GM21526 (cell line): ENCODE data around the gene AP5S1.

Experiments
- ATAC-seq: cut with Tn5 transposase; IDR thresholded peaks from one replicate; pipeline ENCODE4 v1.9.1; 2021; ENCODE audit warnings: moderate library complexity; ENCODE audit not compliant: unreplicated experiment, low FRiP score

AP5S1 gene, protein sequence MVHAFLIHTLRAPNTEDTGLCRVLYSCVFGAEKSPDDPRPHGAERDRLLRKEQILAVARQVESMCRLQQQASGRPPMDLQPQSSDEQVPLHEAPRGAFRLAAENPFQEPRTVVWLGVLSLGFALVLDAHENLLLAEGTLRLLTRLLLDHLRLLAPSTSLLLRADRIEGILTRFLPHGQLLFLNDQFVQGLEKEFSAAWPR

DNA sequence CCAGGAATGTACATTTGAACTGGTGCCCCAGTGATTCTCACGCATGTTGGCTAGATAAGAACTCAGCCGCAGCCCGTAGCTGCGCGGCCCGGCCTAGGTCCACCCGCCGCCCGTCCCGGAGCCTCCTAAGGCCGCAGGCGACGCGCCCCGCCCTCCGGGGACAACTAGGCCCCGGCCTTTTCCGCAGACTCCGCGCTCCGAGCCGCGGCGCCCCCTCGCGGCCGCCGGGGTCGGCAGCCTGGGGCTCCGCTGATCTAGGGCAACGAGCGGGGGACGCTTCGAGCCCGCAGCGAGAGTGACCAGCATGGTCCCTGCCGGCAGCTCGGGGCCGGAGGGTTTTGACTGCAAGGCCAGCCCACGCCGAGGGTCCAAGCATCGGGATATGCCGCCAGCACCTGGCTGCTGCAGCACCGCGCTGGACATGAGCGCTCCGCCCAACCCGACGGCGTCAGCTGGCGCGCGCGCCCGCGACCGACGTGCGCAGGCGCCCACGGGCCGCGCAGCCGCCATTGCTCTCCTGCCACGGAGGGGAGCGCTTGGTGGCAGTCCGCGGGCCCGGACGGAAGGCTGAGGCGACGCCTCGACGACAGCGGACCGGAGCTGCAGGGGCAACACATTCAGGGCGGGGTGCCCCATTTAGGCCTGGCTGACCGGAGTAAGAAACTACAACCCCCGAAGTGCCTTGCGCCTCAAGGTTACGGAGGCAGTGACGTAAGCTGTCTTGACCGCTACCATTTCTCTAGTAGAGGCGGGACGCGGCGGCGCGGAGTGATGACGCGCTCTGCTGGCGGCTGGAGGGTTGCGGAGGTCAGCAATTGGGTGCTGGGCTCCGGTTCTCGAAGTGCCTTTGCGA is at the start of gene AP5S1:
Gene AP5S1 (plus strand): TSS at position 500 of the 853 bp plus-strand sequence. CDS start 1,571 bp downstream, outside the sequence.
- ATAC-seq, result peak; percentile 72

DNA sequence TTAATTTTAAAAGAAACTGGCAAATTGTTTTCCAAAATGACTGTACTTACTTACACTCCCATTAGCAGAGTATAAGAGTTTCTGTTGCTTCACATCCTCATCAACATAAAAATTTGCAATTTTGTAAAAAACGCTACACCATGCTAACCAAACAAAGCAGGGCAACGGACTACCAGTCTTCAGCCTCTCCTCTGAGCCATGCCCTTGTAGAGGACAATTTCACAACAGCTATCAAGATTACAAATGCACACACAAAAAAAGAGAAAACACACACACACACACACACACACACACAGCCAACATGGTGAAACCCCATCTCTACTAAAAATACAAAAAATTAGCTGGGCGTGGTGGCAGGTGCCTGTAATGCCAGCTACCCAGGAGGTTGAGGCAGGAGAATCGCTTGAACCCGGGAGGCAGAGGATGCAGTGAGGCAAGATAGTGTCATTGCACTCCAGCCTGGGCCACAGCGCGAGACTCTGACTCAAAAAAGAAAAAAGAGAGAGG is 48.7 kb upstream of the AP5S1 start:
- ATAC-seq, result no peak

DNA sequence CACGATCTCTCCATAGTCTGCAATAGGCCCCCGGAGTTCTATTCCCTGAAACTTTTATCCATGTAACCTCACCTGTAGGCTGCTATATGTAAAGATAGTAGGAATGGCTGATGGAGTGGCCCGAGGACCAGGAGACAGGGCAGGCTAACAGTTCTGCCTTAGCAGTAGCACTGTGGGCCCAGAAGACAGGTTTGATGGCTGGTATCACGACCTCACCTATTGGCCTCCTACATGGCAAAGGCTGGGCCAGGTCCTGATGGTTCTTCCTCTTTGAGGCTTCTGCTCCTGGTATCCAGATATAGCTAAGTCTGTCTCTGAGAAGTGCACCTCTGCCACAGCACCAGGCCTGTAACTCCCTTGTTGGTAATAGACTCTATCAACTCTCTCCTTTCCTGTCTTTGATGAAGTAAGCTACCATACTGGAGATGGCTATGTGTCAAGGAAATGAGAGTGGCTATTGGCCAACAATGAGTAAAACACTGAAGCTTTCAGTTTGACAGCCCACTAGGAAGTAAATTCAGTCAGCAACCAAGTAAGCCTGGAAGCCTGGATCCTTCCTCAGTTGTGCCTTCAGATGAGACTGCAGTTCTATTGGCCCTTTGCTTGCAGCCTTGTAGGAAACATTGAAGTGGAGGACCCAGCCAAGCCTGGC is 44.8 kb upstream of the AP5S1 start:
- no peak for ATAC-seq

DNA sequence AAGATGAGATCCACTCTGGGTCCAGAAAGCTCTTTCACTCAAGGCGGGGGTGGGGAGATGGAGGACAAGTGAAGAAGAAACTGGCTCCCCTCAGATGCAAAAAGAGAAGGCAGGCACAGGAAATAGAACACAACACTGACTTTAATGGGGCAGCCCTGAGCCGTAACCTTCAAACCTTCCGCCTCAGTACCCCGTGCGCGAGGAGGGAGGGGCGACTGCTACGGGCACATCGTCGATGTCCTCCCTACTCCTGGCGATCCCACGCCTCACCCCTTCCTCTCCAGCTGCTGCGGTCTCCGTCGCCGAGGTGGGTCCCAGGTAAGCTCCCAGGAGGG is 43.0 kb upstream of the AP5S1 start:
- no peak for ATAC-seq

DNA sequence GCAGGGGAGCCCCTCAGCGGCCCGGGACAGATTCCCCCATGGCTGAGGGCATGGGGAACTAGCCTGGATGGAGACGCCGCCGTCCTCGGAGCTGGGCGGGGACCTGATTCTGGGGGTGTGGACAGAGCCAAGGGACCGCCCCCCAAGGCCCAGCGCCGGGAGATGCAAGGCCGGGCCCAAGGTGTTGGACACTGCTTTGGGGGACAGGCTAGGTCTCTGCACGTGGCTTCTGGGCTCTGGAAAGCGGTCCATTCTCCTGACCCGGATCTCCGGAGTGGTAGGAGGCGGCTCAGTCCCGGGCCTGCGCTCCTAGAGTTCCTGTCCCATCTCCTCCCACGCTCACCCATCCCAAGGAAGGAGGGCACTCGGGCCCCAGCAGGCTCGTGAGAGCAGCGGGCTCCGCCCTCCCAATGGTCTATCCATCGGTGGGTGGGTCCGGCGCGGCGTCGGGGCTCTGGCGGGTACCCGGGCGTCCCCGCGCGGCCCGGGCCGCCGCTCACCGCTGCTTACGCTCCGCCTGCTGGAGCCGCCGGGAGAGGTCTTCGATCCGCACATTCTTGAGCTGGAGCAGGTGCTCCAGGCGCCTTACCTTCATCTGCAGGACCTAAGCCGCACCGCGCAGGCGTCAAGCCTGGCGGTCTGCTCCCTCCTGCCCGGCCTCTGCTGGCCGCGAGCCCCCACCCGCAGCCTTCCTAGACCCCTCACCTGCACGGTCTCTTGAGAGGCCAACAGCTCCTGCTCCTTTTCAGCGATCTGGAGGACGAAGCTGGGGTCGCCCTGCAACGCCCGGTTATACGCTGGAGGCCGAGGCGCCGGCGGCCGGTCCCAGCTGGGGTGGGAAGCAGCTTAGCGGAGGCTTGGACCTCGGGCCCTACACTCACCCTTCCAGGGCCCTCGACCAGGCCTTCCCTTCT is 42.4 kb upstream of the AP5S1 start:
- ATAC-seq, result no peak

DNA sequence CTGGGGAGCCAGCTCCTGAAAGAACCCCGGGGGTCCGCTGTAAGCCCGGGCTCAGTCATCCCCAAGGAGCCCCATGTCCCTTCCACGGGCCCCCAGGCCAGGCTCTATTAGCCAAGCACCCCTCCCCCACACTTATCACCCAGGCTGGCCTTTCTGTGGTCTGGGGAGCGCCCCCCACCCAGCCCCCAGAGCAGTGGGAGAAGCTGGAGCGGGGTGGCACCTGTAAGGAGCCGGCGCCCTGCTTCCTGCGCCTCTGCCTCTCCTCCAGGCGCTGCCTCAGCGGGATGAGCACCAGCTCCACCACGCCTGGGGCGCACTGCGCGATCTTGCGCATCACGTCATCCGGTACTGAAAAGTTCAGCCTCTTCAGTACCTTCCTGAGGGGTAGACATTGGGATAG is 41.4 kb upstream of the AP5S1 start:
- no peak for ATAC-seq

DNA sequence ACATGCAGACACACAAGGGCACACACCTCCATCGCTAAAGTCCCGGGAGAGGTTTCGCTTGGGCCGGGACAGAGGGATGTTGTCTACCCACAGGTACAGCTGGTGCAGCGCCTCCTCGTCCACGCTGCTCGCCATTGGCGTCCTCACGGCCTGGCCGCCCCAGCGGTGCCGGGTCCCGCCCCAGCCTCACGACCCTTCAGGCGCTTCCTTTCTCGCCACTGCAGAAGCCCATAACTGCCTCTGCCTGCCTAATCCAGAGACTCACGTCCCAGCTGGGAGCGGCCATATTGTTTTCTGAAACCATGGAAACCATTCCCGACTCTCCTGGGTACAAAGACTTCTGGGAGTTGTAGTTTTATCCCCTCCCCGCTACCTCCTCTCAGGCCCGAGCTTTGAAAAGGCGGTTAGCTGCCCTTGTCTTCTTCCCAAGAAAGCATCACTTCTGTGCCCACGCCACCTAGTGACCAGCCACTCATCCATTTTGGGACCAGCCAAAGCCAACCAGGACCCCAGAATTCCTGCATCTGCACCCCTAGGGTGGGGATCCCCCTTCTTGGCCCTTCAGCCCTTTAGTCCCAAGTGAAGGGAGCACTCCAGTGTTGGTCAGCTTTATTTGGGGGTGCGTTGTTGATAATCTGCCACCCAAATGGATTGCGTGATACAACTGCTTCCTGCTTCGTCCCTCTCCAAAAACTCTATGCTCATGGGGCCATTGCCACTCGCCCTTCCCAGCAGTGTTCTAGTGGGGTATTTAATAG is 39.0 kb upstream of the AP5S1 start, which contains the start of gene SPEF1:
Gene SPEF1 (minus strand): TSS at position 296 of the 758 bp plus-strand sequence. CDS start 161 bp downstream, at position 135.
- ATAC-seq, result no peak

DNA sequence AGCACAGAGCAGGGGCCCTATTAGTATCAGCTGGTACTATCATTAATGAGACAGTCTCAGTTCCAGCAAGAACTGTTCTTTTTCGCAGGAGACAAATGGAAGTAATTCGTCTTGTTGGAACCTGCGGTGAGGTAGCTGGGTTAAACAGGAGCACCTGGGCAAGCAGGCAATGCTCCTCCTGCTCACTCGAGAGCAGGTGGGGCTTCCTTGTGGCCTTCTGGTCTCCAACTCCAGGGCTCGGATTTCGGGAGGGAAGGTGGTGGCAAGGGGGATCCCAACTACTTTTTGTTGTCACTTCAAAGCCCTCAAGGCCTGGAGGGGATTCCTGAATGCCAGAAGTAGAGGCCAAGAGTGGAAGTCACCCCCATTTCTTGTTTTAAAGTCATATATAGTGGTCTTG is 37.8 kb upstream of the AP5S1 start:
- ATAC-seq, result no peak

DNA sequence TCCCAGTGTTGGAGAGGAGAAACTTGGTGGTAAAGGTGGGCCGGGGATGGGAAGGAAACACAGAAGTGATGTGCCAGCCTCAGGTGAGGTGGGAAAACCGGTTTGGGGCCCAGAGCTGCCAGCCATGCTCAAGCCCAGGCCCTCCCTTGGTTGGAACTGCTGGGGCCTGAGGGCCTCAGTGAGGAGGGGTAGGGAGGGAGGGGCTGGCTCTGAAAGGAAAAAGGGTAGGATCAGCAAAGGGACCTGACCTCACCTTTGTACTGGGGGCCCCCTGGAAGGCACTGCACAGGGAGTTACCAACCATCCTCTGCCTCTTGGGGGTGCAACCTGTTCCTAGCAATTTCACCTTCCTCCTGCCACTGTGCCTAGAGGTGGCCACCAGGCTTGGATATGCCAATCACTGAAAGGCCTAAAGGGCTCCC is 37.3 kb upstream of the AP5S1 start:
- no peak for ATAC-seq

- ATAC-seq, result no peak
Observed at GRCh38 chr20:3783511-3784195, 36.7 kb upstream of the AP5S1 start.

- ATAC-seq, result no peak
Observed at GRCh38 chr20:3784216-3784853, 36.0 kb upstream of the AP5S1 start.

DNA sequence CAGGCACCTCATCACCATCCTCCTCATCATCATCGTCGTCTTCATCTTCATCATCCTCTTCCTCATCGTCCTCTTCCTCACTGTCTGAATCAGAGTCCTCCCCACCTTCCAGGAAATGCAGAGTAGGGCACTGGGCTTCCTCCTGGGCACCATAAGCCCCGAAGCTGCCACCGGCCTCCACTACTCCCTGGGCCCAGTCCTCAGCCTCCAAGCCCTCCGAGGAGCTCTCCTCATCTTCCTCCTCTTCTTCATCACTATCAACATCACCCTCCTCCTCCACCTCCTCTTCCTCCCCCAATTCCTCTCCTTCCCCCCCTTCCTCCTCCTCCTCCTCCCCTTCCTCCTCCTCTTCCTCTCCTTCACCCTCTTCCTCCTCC is 35.5 kb upstream of the AP5S1 start:
- ATAC-seq, result no peak

DNA sequence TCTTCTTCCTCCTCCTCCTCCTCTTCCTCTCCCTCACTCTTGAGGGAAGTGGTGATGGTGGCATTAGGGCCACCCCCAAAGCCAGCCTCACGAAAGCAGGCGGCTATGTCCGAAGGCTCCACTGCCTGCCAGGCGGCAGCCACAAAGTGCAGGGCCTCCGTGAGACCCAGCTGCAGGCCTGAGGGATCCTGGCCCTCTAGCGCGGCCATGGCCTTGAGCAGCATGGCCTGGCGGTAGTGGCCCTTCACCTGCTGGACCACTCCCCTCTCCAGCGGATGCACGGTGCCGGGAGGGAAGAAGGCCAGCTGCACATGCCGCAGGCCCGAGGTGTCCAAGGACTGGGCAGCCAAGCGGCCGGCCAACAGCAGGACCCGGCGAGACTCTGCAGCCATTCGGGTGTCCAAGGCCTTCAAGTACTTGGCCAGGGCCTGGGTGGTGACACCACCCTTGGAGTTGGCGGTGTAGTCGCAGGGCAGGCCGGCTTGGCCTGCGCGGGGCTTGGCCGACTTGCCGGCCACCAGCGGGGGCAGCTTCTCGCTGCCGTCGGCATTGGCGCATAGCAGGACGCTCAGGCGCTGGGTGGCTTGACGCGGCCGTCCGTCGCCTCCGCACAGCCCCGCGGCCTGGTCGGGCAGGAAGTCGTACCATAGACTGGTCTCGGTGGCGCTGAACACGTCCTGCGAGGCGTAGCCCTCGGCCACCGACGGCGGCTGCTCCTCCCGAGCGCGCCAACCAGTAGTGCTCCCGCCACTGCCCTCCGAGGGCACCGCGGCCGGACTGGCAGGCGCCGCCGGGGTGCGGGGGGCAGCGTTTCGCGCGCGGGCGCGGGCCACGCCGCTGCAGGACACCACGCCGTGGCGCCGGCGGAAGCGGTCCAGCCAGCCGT is 34.9 kb upstream of the AP5S1 start:
- no peak for ATAC-seq

- ATAC-seq, result peak; percentile 16
Observed at GRCh38 chr20:3786126-3786484, 34.2 kb upstream of the AP5S1 start.

GRCh38 chr20:3786665-3787323 is 33.6 kb upstream of the AP5S1 start, which contains the start of gene CENPB:
Gene CENPB (minus strand): TSS chr20:3786740. CDS start chr20:3786483, 257 bp downstream.
- peak; percentile 51 for ATAC-seq

DNA sequence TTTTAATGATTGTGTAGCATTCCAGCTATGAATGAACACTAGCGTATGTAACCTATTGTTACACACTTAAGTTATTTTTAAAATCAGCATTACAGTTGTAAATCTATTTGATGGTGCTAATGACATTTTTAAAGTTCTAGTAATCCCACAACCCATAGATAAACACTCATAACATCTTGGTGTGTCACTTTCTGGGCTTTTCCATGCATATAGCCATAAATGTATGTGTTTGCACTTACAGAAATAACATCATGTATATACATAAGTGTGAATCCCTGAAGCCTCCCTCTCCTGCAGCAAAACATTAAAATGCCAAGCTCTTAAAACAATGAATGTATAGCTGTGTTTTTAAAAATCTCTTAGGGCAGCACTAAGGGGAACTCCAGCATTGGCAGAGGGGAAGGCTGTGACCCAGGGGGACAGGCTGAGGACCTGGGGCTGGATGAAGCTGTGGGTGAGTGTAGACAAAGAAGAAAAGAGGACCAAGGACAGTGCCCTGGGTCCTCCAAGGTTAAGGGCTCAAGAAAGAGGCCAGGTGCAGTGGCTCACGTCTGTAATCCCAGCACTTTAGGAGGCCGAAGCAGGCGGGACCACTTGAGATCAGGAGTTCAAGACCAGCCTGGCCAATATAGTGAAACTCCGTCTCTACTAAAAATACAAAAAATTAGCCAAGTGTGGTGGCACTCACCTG is 32.9 kb upstream of the AP5S1 start:
- no peak for ATAC-seq
